Endodermal cell (in vitro differentiated cells): ENCODE measurements around the gene ELOVL3. TPM values are rescaled to one million over a fixed set of nuclear protein-coding genes. Genes with fewer than 3 reads are reported as not detected.
A peak's percentile ranks its signal among the peaks of the same experiment; 100 is the strongest.

Source experiments
- DNase-seq: peaks from one replicate; pipeline ENCODE4 v3.0.0-alpha.2; 2017
- H3K27ac ChIP-seq: 2 replicates; pipeline ENCODE4 v1.5.1; 2013; ENCODE audit warnings: mild to moderate bottlenecking, low read depth, low read length, moderate library complexity
- H3K27me3 ChIP-seq: 2 replicates; pipeline ENCODE4 v1.6.1; 2013; ENCODE audit warnings: mild to moderate bottlenecking, low read length, moderate library complexity; ENCODE audit not compliant: insufficient read depth, control insufficient read depth, poor library complexity, severe bottlenecking
- H3K36me3 ChIP-seq: 2 replicates; pipeline ENCODE4 v1.7.0; 2013; ENCODE audit warnings: mild to moderate bottlenecking, low read length, moderate library complexity; ENCODE audit not compliant: control insufficient read depth, insufficient read depth
- H3K4me1 ChIP-seq: one replicate; pipeline ENCODE4 v1.7.0; 2013; ENCODE audit warnings: low read length; ENCODE audit not compliant: control insufficient read depth, insufficient read depth
- H3K4me3 ChIP-seq: 2 replicates; pipeline ENCODE4 v1.5.1; 2013; ENCODE audit warnings: mild to moderate bottlenecking, low read length, moderate library complexity
- H3K9ac ChIP-seq: 2 replicates; pipeline ENCODE4 v1.6.1; 2013; ENCODE audit warnings: mild to moderate bottlenecking, low read length, moderate library complexity; ENCODE audit not compliant: poor library complexity, severe bottlenecking; ENCODE audit errors: extremely low read depth
- H3K9me3 ChIP-seq: 2 replicates; pipeline ENCODE4 v1.6.1; 2013; ENCODE audit warnings: mild to moderate bottlenecking, low read length, moderate library complexity; ENCODE audit not compliant: control insufficient read depth
- H3K27ac Mint-ChIP-seq: 2 replicates; pipeline ENCODE4 v1.8.0; 2020; ENCODE audit warnings: mixed read lengths
- H3K27me3 Mint-ChIP-seq: 2 replicates; pipeline ENCODE4 v1.8.0; 2021; ENCODE audit warnings: mild to moderate bottlenecking, mixed read lengths; ENCODE audit not compliant: insufficient read depth
- H3K36me3 Mint-ChIP-seq: 2 replicates; pipeline ENCODE4 v1.8.0; 2020; ENCODE audit warnings: low read depth, mixed read lengths
- H3K4me1 Mint-ChIP-seq: 2 replicates; pipeline ENCODE4 v1.8.0; 2020; ENCODE audit warnings: mixed read lengths
- H3K4me3 Mint-ChIP-seq: 2 replicates; pipeline ENCODE4 v1.8.0; 2020; ENCODE audit warnings: mild to moderate bottlenecking, moderate library complexity, mixed read lengths
- H3K9me3 Mint-ChIP-seq: 2 replicates; pipeline ENCODE4 v1.8.0; 2020; ENCODE audit warnings: mild to moderate bottlenecking, mixed read lengths
- WGBS, 2 experiments: methylation state at CpG; one replicate each; pipeline versions ENCODE4 v1.1.5 to v1.1.7; 2013; ENCODE audit warnings: missing lambda C conversion rate in 2 of 2, mixed read lengths in 1 of 2; ENCODE audit not compliant: insufficient coverage in 1 of 2, insufficient read length in 1 of 2; 5-methylcytosine and 5-hydroxymethylcytosine counted together
- total RNA-seq, 2 donors: library from RNA; stranded (reverse); fragmentation: NEBNext Ultra II Directional in 1 of 2; extraction: Animal tissue kit (Norgen Biotek cat#: 25700) in 1 of 2; gene quantifications; 2 replicates in 1 of 2; 3 replicates in 1 of 2; pipeline ENCODE4 v1.2.1, GENCODE V29; 2021
- TF ChIP-seq, protein P1 (sequence below): fragments of 200-600 bp; sonication (generic); conservative IDR thresholded peaks from 2 replicates; pipeline ENCODE4 v1.5.0; 2021; ENCODE audit warnings: antibody characterized with exemption, mild to moderate bottlenecking

The ELOVL3 gene
- total RNA-seq, 2 donors from 2014 or later, result not detected

DNA sequence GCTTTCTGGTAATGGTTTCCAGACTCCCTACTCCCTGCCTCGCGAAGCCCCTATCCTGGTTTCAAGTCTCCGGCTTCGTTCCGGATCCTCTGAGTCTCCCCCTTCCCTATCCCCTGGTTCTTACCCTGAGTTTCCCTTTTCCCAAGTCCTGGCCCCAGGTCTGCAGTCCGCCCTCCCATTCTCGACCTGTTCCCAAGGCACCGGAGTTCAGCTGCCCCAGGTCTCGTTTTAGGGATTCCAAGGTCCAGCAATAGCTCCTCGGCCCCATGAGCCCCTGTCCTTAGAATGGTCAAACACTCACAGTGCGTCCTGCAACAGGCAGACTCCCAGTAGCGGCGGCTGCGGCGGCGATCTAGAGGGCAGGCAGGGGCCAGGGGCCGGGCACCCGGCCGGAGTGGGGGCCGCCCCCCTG is 14.9 kb downstream of the ELOVL3 start:
- TF ChIP-seq, protein P1, sequence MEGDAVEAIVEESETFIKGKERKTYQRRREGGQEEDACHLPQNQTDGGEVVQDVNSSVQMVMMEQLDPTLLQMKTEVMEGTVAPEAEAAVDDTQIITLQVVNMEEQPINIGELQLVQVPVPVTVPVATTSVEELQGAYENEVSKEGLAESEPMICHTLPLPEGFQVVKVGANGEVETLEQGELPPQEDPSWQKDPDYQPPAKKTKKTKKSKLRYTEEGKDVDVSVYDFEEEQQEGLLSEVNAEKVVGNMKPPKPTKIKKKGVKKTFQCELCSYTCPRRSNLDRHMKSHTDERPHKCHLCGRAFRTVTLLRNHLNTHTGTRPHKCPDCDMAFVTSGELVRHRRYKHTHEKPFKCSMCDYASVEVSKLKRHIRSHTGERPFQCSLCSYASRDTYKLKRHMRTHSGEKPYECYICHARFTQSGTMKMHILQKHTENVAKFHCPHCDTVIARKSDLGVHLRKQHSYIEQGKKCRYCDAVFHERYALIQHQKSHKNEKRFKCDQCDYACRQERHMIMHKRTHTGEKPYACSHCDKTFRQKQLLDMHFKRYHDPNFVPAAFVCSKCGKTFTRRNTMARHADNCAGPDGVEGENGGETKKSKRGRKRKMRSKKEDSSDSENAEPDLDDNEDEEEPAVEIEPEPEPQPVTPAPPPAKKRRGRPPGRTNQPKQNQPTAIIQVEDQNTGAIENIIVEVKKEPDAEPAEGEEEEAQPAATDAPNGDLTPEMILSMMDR, result no peak
- Histone ChIP-seq H3K9me3 (no peaks in the 10 kb centered on the region), H3K27me3 (peaks cover 74% of the 10 kb centered on the region), H3K4me1 (no peaks in the 10 kb centered on the region), H3K27ac (no peak overlapping the region), H3K4me3 (peak overlapping the region; percentile 79), H3K36me3 (no peaks in the 10 kb centered on the region), H3K9ac (no peak overlapping the region)
- Mint-ChIP-seq H3K9me3 (no peaks in the 10 kb centered on the region), H3K27me3 (peaks cover 80% of the 10 kb centered on the region), H3K27ac (no peak overlapping the region), H3K36me3 (no peaks in the 10 kb centered on the region), H3K4me1 (peaks cover 15% of the 10 kb centered on the region), H3K4me3 (peak overlapping the region; percentile 51)
- WGBS, 2 experiments, result 0 to 1% methylated on average over 11 to 20 of the region's 20 CpGs
- DNase-seq, result no peak

DNA sequence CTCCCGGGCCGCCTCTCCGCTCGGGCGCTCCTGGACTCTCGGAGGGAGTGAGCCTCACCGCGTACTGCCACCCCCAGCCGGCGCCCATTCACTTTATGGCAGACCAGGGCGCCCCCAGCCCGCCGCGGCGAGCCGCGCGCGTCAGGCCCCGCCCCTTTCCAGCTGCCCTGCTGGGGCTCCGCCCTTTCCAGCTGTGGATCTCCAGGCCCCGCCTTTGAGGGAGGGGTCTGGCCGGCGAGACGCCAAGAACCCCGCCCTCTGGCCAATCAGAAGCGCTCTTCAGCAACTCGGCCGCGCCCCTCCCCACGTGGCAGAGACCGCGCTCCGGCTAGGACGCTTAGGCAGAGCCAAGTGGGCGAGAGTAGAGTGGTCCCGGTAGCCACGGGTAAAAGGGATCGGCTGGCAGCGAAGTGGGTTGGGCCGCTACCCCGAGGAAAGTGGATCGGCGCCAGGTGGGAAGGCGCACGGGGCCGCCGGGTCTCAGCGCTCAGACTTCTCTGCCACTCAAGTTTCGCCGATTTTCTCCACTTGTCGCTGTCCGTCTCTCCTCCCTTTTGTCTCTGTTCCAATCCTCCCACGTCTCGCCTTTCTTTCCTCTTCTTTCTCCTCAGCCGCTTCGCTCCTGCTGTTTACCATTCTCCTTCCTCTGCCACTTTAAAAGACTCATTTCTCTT is 15.5 kb downstream of the ELOVL3 start, which contains the start of gene PITX3:
Gene PITX3, minus strand, starts transcription at position 69 of the 674 bp plus-strand sequence. CDS start 9,432 bp downstream, outside the sequence.
- H3K4me3 Mint-ChIP-seq, result peak within 1 kb of the TSS; percentile 51
- H3K27ac Mint-ChIP-seq, result no peak within 1 kb of the TSS
- peaks cover 21% of the 10 kb centered on the region for H3K4me1 Mint-ChIP-seq
- no peaks in the 10 kb centered on the region for H3K9me3 ChIP-seq
- peak within 1 kb of the TSS; percentile 79 for H3K4me3 ChIP-seq
- H3K4me1 ChIP-seq, result no peaks in the 10 kb centered on the region
- TF ChIP-seq, protein P1, result peak; percentile 23
- peaks cover 69% of the 10 kb centered on the region for H3K27me3 ChIP-seq
- peak within 1 kb of the TSS; percentile 34 for H3K9ac ChIP-seq
- no peaks in the 10 kb centered on the region for H3K9me3 Mint-ChIP-seq
- WGBS, 2 experiments, result 1 to 2% methylated on average over 36 to 57 of the region's 57 CpGs
- H3K36me3 Mint-ChIP-seq, result no peaks in the 10 kb centered on the region
- peak; percentile 98 for DNase-seq
- H3K36me3 ChIP-seq, result no peaks in the 10 kb centered on the region
- peaks cover 74% of the 10 kb centered on the region for H3K27me3 Mint-ChIP-seq
- H3K27ac ChIP-seq, result no peak within 1 kb of the TSS

DNA sequence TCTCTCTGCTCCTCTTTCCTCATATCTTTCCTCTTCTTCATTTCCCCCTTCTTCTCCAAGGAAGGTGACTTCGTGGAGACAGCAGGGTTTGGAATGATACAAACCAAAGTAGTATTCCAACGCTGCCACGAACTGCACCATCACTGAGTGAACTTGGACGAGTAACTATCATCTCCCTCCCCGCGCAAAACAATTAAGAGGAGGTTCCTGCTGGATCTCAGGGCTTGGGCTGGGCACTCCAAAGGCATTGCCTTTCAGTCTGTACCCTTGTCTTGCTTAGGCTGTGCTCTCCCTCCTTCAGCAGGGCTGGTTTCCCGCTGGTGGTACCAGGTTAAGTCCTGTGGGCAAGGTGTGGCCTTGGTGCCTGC is 16.0 kb downstream of the ELOVL3 start:
- WGBS, 2 experiments, result 44 to 48% methylated on average over 6 to 7 of the region's 7 CpGs
- DNase-seq, result no peak
- Mint-ChIP-seq H3K36me3 (no peaks in the 10 kb centered on the region), H3K9me3 (no peaks in the 10 kb centered on the region), H3K4me1 (peaks cover 25% of the 10 kb centered on the region), H3K27me3 (peaks cover 69% of the 10 kb centered on the region), H3K27ac (no peak overlapping the region), H3K4me3 (peak overlapping the region; percentile 51)
- Histone ChIP-seq H3K9me3 (no peaks in the 10 kb centered on the region), H3K4me3 (peak overlapping the region; percentile 79), H3K27me3 (peaks cover 64% of the 10 kb centered on the region), H3K4me1 (no peaks in the 10 kb centered on the region), H3K9ac (peak overlapping the region; percentile 34), H3K36me3 (no peaks in the 10 kb centered on the region), H3K27ac (no peak overlapping the region)
- TF ChIP-seq, protein P1, result no peak
